GM23338 (cell line): ENCODE results near the gene IRAK1. TPM values are rescaled to one million over a fixed set of nuclear protein-coding genes. Genes with fewer than 3 reads are reported as not detected.

Experiments
- ATAC-seq: fragments of 200-7000 bp; cut with Tn5 transposase; 3 replicates; pipeline ENCODE4 v1.9.1; 2020
- DNase-seq: peaks from one replicate; pipeline ENCODE4 v3.0.0-alpha.2; 2015; ENCODE audit warnings: low spot score
- H2AFZ ChIP-seq: fragments of 200-600 bp; sonication (generic); 2 replicates; pipeline ENCODE4 v1.8.0; 2016; ENCODE audit warnings: antibody characterized with exemption, mild to moderate bottlenecking, moderate library complexity
- H3F3A ChIP-seq: fragments of 200-600 bp; sonication (generic); replicated peaks from 2 replicates; pipeline ENCODE4 v1.8.0; 2017; ENCODE audit warnings: antibody characterized with exemption, mixed run types, low read depth
- H3K27ac ChIP-seq: fragments of 200-600 bp; sonication (generic); 2 replicates; pipeline ENCODE4 v1.6.1; 2016; ENCODE audit warnings: low read depth
- H3K27me3 ChIP-seq: fragments of 200-600 bp; sonication (generic); 2 replicates; pipeline ENCODE4 v1.8.0; 2016; ENCODE audit warnings: mild to moderate bottlenecking, mixed run types, moderate library complexity; ENCODE audit not compliant: insufficient read depth
- H3K36me3 ChIP-seq: fragments of 200-600 bp; sonication (generic); 2 replicates; pipeline ENCODE4 v1.8.0; 2016; ENCODE audit warnings: mild to moderate bottlenecking; ENCODE audit not compliant: insufficient read depth
- H3K4me1 ChIP-seq: fragments of 200-600 bp; sonication (generic); 2 replicates; pipeline ENCODE4 v1.8.0; 2016; ENCODE audit warnings: mild to moderate bottlenecking, moderate library complexity; ENCODE audit not compliant: insufficient read depth
- H3K4me2 ChIP-seq: fragments of 200-600 bp; sonication (generic); 2 replicates; pipeline ENCODE4 v1.7.1; 2017; ENCODE audit warnings: mixed run types
- H3K4me3 ChIP-seq: fragments of 200-600 bp; sonication (generic); 2 replicates; pipeline ENCODE4 v1.6.1; 2016; ENCODE audit warnings: mixed run types
- H3K79me2 ChIP-seq: fragments of 200-600 bp; sonication (generic); replicated peaks from 2 replicates; pipeline ENCODE4 v1.8.0; 2017; ENCODE audit warnings: mild to moderate bottlenecking; ENCODE audit not compliant: insufficient read depth
- H3K9me2 ChIP-seq: fragments of 200-600 bp; sonication (generic); 2 replicates; pipeline ENCODE4 v1.8.0; 2017; ENCODE audit not compliant: insufficient read depth
- H4K20me1 ChIP-seq: fragments of 200-600 bp; sonication (generic); replicated peaks from 2 replicates; pipeline ENCODE4 v1.8.0; 2017; ENCODE audit warnings: mild to moderate bottlenecking; ENCODE audit not compliant: insufficient read depth
- H3K27ac Mint-ChIP-seq: 2 replicates; pipeline ENCODE4 v1.8.0; 2020; ENCODE audit warnings: inconsistent platforms, mild to moderate bottlenecking, moderate library complexity, mixed read lengths
- H3K27me3 Mint-ChIP-seq: 3 replicates; pipeline ENCODE4 v1.8.0; 2022; ENCODE audit warnings: low read depth, mild to moderate bottlenecking, moderate library complexity, mixed read lengths, inconsistent platforms; ENCODE audit not compliant: insufficient read depth, poor library complexity
- H3K36me3 Mint-ChIP-seq: 3 replicates; pipeline ENCODE4 v1.8.0; 2021; ENCODE audit warnings: low read depth, mild to moderate bottlenecking, inconsistent platforms, moderate library complexity, mixed read lengths
- H3K4me1 Mint-ChIP-seq: 3 replicates; pipeline ENCODE4 v1.8.0; 2020; ENCODE audit warnings: mild to moderate bottlenecking, inconsistent platforms, mixed read lengths
- H3K4me3 Mint-ChIP-seq: 3 replicates; pipeline ENCODE4 v1.8.0; 2021; ENCODE audit warnings: moderate library complexity, mild to moderate bottlenecking, inconsistent platforms, mixed read lengths
- H3K9me3 Mint-ChIP-seq: 3 replicates; pipeline ENCODE4 v1.8.0; 2020; ENCODE audit warnings: moderate library complexity, mild to moderate bottlenecking, inconsistent platforms, mixed read lengths
- CREB1 ChIP-seq: fragments of 250-450 bp; sonication (Bioruptor Pico); IDR thresholded peaks from 2 replicates; pipeline ENCODE4 v1.5.0; 2020; ENCODE audit warnings: low read depth, mild to moderate bottlenecking, moderate library complexity
- CTCF ChIP-seq, 2 experiments: fragments of 200-600 bp in 1 of 2; sonication (generic) in 1 of 2; conservative IDR thresholded peaks; 2 replicates each; pipeline versions ENCODE4 v1.5.1 to v1.6.1; 2016 to 2017; ENCODE audit warnings: antibody characterized with exemption in 2 of 2, low read depth in 2 of 2, mild to moderate bottlenecking in 2 of 2, moderate library complexity in 1 of 2
- EZH2 ChIP-seq: fragments of 200-600 bp; sonication (generic); IDR thresholded peaks from one replicate; pipeline ENCODE4 v1.8.0; 2017; ENCODE audit warnings: antibody characterized with exemption, mild to moderate bottlenecking, low read depth; ENCODE audit not compliant: unreplicated experiment
- EZH2phosphoT487 ChIP-seq: fragments of 200-600 bp; sonication (generic); IDR thresholded peaks from one replicate; pipeline ENCODE4 v1.8.1; 2018; ENCODE audit warnings: antibody characterized with exemption; ENCODE audit not compliant: unreplicated experiment
- JUNB ChIP-seq: IDR thresholded peaks from one replicate; pipeline ENCODE4 v1.6.1; 2016; ENCODE audit warnings: antibody characterized with exemption; ENCODE audit not compliant: unreplicated experiment
- NANOG ChIP-seq: IDR thresholded peaks from 2 replicates; pipeline ENCODE4 v1.6.1; 2016; ENCODE audit warnings: antibody characterized with exemption, borderline replicate concordance
- POLR2AphosphoS5 ChIP-seq: IDR thresholded peaks from 2 replicates; pipeline ENCODE4 v1.6.1; 2016; ENCODE audit warnings: antibody characterized with exemption, low read depth
- STAT1 ChIP-seq: IDR thresholded peaks from one replicate; pipeline ENCODE4 v1.6.1; 2016; ENCODE audit warnings: antibody characterized with exemption; ENCODE audit not compliant: unreplicated experiment
- ZNF114 ChIP-seq: fragments of 250-450 bp; sonication (Bioruptor Pico); IDR thresholded peaks from 2 replicates; pipeline ENCODE4 v1.5.0; 2020; ENCODE audit warnings: mild to moderate bottlenecking, moderate library complexity
- ZNF331 ChIP-seq: fragments of 250-450 bp; sonication (Bioruptor Pico); IDR thresholded peaks from 2 replicates; pipeline ENCODE4 v1.5.0; 2020; ENCODE audit warnings: low read depth, mild to moderate bottlenecking, moderate library complexity
- polyA plus RNA-seq: library from polyadenylated mRNA; unstranded; fragments of >200 nt; fragmentation: Nextera tagmentation; extraction: Ambion mirVana; gene quantifications from 2 replicates; pipeline ENCODE4 v1.2.1, GENCODE V29; 2016
- total RNA-seq: library from RNA; depleted of rRNA; stranded (reverse); fragments of >200 nt; shearing (Covaris generic); gene quantifications from 2 replicates; pipeline ENCODE4 v1.2.3, GENCODE V29; 2014
- TF ChIP-seq, protein P1 (sequence below): IDR thresholded peaks from 2 replicates; pipeline ENCODE4 v1.6.1; 2016; ENCODE audit warnings: antibody characterized with exemption
- TF ChIP-seq, protein P2 (sequence below): IDR thresholded peaks from one replicate; pipeline ENCODE4 v1.6.1; 2018; ENCODE audit warnings: antibody characterized with exemption; ENCODE audit not compliant: unreplicated experiment
- TF ChIP-seq, protein P3 (sequence below): fragments of 250-450 bp; sonication (Bioruptor Pico); IDR thresholded peaks from 2 replicates; pipeline ENCODE4 v1.5.0; 2020; ENCODE audit warnings: mild to moderate bottlenecking, moderate library complexity

IRAK1 gene
- total and polyA plus RNA-seq, 2 experiments from 2014 or later = 21.6 to 38.0 TPM

DNA sequence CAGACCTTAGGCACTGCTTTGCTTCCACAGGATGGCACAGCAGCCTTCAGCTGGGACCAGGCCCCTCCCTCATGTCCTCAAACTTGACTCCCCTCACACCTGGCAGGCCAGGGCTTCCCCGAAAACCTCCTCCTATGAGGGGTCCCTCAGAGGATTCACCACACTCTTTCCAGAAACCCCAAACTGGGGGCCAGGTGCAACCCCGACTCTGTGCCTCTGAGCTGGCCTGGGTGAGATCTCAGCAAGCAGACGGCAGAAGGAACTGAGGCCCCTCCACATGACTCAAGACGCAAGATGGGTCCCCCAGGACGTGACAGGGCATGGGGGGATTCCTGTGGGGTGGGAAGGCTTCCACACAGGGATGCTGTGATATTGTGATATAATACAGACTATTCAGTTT, 54.3 kb downstream of the IRAK1 start:
- peaks cover 13% of the 10 kb centered on the region for H3K27me3 Mint-ChIP-seq
- DNase-seq = no peak
- H3K4me3 ChIP-seq = no peak overlapping the region
- no peaks in the 10 kb centered on the region; the same call in 2 of the 3 replicates for H3K9me3 Mint-ChIP-seq
- no peak for ATAC-seq
- no peaks in the 10 kb centered on the region for H3K27me3 ChIP-seq
- H3K79me2 ChIP-seq = peaks cover 74% of the 10 kb centered on the region
- peaks cover 19% of the 10 kb centered on the region for H3K4me1 Mint-ChIP-seq
- TF ChIP-seq ZNF114 (CRISPR knock-in tag) = no peak
- no peak for TF ChIP-seq NANOG
- TF ChIP-seq, protein P1, sequence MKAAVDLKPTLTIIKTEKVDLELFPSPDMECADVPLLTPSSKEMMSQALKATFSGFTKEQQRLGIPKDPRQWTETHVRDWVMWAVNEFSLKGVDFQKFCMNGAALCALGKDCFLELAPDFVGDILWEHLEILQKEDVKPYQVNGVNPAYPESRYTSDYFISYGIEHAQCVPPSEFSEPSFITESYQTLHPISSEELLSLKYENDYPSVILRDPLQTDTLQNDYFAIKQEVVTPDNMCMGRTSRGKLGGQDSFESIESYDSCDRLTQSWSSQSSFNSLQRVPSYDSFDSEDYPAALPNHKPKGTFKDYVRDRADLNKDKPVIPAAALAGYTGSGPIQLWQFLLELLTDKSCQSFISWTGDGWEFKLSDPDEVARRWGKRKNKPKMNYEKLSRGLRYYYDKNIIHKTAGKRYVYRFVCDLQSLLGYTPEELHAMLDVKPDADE = no peak
- TF ChIP-seq, protein P2, sequence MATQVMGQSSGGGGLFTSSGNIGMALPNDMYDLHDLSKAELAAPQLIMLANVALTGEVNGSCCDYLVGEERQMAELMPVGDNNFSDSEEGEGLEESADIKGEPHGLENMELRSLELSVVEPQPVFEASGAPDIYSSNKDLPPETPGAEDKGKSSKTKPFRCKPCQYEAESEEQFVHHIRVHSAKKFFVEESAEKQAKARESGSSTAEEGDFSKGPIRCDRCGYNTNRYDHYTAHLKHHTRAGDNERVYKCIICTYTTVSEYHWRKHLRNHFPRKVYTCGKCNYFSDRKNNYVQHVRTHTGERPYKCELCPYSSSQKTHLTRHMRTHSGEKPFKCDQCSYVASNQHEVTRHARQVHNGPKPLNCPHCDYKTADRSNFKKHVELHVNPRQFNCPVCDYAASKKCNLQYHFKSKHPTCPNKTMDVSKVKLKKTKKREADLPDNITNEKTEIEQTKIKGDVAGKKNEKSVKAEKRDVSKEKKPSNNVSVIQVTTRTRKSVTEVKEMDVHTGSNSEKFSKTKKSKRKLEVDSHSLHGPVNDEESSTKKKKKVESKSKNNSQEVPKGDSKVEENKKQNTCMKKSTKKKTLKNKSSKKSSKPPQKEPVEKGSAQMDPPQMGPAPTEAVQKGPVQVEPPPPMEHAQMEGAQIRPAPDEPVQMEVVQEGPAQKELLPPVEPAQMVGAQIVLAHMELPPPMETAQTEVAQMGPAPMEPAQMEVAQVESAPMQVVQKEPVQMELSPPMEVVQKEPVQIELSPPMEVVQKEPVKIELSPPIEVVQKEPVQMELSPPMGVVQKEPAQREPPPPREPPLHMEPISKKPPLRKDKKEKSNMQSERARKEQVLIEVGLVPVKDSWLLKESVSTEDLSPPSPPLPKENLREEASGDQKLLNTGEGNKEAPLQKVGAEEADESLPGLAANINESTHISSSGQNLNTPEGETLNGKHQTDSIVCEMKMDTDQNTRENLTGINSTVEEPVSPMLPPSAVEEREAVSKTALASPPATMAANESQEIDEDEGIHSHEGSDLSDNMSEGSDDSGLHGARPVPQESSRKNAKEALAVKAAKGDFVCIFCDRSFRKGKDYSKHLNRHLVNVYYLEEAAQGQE = no peak
- TF ChIP-seq ZNF331 (CRISPR knock-in tag) = no peak
- no peak for TF ChIP-seq EZH2
- TF ChIP-seq CREB1 (CRISPR knock-in tag) = no peak
- no peak for TF ChIP-seq POLR2AphosphoS5
- no peak for TF ChIP-seq JUNB
- TF ChIP-seq, protein P3, sequence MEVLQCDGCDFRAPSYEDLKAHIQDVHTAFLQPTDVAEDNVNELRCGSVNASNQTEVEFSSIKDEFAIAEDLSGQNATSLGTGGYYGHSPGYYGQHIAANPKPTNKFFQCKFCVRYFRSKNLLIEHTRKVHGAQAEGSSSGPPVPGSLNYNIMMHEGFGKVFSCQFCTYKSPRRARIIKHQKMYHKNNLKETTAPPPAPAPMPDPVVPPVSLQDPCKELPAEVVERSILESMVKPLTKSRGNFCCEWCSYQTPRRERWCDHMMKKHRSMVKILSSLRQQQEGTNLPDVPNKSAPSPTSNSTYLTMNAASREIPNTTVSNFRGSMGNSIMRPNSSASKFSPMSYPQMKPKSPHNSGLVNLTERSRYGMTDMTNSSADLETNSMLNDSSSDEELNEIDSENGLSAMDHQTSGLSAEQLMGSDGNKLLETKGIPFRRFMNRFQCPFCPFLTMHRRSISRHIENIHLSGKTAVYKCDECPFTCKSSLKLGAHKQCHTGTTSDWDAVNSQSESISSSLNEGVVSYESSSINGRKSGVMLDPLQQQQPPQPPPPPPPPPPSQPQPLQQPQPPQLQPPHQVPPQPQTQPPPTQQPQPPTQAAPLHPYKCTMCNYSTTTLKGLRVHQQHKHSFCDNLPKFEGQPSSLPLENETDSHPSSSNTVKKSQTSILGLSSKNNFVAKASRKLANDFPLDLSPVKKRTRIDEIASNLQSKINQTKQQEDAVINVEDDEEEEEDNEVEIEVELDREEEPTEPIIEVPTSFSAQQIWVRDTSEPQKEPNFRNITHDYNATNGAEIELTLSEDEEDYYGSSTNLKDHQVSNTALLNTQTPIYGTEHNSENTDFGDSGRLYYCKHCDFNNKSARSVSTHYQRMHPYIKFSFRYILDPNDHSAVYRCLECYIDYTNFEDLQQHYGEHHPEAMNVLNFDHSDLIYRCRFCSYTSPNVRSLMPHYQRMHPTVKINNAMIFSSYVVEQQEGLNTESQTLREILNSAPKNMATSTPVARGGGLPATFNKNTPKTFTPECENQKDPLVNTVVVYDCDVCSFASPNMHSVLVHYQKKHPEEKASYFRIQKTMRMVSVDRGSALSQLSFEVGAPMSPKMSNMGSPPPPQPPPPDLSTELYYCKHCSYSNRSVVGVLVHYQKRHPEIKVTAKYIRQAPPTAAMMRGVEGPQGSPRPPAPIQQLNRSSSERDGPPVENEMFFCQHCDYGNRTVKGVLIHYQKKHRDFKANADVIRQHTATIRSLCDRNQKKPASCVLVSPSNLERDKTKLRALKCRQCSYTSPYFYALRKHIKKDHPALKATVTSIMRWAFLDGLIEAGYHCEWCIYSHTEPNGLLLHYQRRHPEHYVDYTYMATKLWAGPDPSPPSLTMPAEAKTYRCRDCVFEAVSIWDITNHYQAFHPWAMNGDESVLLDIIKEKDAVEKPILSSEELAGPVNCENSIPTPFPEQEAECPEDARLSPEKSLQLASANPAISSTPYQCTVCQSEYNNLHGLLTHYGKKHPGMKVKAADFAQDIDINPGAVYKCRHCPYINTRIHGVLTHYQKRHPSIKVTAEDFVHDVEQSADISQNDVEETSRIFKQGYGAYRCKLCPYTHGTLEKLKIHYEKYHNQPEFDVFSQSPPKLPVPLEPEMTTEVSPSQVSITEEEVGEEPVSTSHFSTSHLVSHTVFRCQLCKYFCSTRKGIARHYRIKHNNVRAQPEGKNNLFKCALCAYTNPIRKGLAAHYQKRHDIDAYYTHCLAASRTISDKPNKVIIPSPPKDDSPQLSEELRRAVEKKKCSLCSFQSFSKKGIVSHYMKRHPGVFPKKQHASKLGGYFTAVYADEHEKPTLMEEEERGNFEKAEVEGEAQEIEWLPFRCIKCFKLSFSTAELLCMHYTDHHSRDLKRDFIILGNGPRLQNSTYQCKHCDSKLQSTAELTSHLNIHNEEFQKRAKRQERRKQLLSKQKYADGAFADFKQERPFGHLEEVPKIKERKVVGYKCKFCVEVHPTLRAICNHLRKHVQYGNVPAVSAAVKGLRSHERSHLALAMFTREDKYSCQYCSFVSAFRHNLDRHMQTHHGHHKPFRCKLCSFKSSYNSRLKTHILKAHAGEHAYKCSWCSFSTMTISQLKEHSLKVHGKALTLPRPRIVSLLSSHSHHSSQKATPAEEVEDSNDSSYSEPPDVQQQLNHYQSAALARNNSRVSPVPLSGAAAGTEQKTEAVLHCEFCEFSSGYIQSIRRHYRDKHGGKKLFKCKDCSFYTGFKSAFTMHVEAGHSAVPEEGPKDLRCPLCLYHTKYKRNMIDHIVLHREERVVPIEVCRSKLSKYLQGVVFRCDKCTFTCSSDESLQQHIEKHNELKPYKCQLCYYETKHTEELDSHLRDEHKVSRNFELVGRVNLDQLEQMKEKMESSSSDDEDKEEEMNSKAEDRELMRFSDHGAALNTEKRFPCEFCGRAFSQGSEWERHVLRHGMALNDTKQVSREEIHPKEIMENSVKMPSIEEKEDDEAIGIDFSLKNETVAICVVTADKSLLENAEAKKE (CRISPR knock-in tag) = no peak
- TF ChIP-seq STAT1 = no peak
- no peak for TF ChIP-seq CTCF (conservative IDR thresholded peaks at IDR 0.05; ENCODE audit: low read depth in 2 of 2)
- no peak for TF ChIP-seq EZH2phosphoT487
- H3K4me2 ChIP-seq = no peak overlapping the region
- no peaks in the 10 kb centered on the region for H3F3A ChIP-seq
- no peaks in the 10 kb centered on the region for H3K9me2 ChIP-seq
- no peaks in the 10 kb centered on the region for H3K36me3 ChIP-seq
- H3K27ac Mint-ChIP-seq = peak overlapping the region; percentile 74; the same call in 1 of the 2 replicates
- H3K4me3 Mint-ChIP-seq = no peak overlapping the region
- H3K27ac ChIP-seq = no peak overlapping the region
- no peak overlapping the region for H2AFZ ChIP-seq
- peaks cover 50% of the 10 kb centered on the region for H3K36me3 Mint-ChIP-seq
- peaks cover 12% of the 10 kb centered on the region for H3K4me1 ChIP-seq
- peaks cover 17% of the 10 kb centered on the region for H4K20me1 ChIP-seq
